GM23338 (cell line): ENCODE results near the gene DOLK. TPM values are rescaled to one million over a fixed set of nuclear protein-coding genes. Genes with fewer than 3 reads are reported as not detected.

Experiments
- ATAC-seq: fragments of 200-7000 bp; cut with Tn5 transposase; 3 replicates; pipeline ENCODE4 v1.9.1; 2020
- DNase-seq: peaks from one replicate; pipeline ENCODE4 v3.0.0-alpha.2; 2015; ENCODE audit warnings: low spot score
- H2AFZ ChIP-seq: fragments of 200-600 bp; sonication (generic); 2 replicates; pipeline ENCODE4 v1.8.0; 2016; ENCODE audit warnings: antibody characterized with exemption, mild to moderate bottlenecking, moderate library complexity
- H3F3A ChIP-seq: fragments of 200-600 bp; sonication (generic); replicated peaks from 2 replicates; pipeline ENCODE4 v1.8.0; 2017; ENCODE audit warnings: antibody characterized with exemption, mixed run types, low read depth
- H3K27ac ChIP-seq: fragments of 200-600 bp; sonication (generic); 2 replicates; pipeline ENCODE4 v1.6.1; 2016; ENCODE audit warnings: low read depth
- H3K27me3 ChIP-seq: fragments of 200-600 bp; sonication (generic); 2 replicates; pipeline ENCODE4 v1.8.0; 2016; ENCODE audit warnings: mild to moderate bottlenecking, mixed run types, moderate library complexity; ENCODE audit not compliant: insufficient read depth
- H3K36me3 ChIP-seq: fragments of 200-600 bp; sonication (generic); 2 replicates; pipeline ENCODE4 v1.8.0; 2016; ENCODE audit warnings: mild to moderate bottlenecking; ENCODE audit not compliant: insufficient read depth
- H3K4me1 ChIP-seq: fragments of 200-600 bp; sonication (generic); 2 replicates; pipeline ENCODE4 v1.8.0; 2016; ENCODE audit warnings: mild to moderate bottlenecking, moderate library complexity; ENCODE audit not compliant: insufficient read depth
- H3K4me2 ChIP-seq: fragments of 200-600 bp; sonication (generic); 2 replicates; pipeline ENCODE4 v1.7.1; 2017; ENCODE audit warnings: mixed run types
- H3K4me3 ChIP-seq: fragments of 200-600 bp; sonication (generic); 2 replicates; pipeline ENCODE4 v1.6.1; 2016; ENCODE audit warnings: mixed run types
- H3K79me2 ChIP-seq: fragments of 200-600 bp; sonication (generic); replicated peaks from 2 replicates; pipeline ENCODE4 v1.8.0; 2017; ENCODE audit warnings: mild to moderate bottlenecking; ENCODE audit not compliant: insufficient read depth
- H3K9me2 ChIP-seq: fragments of 200-600 bp; sonication (generic); 2 replicates; pipeline ENCODE4 v1.8.0; 2017; ENCODE audit not compliant: insufficient read depth
- H4K20me1 ChIP-seq: fragments of 200-600 bp; sonication (generic); replicated peaks from 2 replicates; pipeline ENCODE4 v1.8.0; 2017; ENCODE audit warnings: mild to moderate bottlenecking; ENCODE audit not compliant: insufficient read depth
- H3K27ac Mint-ChIP-seq: 2 replicates; pipeline ENCODE4 v1.8.0; 2020; ENCODE audit warnings: inconsistent platforms, mild to moderate bottlenecking, moderate library complexity, mixed read lengths
- H3K27me3 Mint-ChIP-seq: 3 replicates; pipeline ENCODE4 v1.8.0; 2022; ENCODE audit warnings: low read depth, mild to moderate bottlenecking, moderate library complexity, mixed read lengths, inconsistent platforms; ENCODE audit not compliant: insufficient read depth, poor library complexity
- H3K36me3 Mint-ChIP-seq: 3 replicates; pipeline ENCODE4 v1.8.0; 2021; ENCODE audit warnings: low read depth, mild to moderate bottlenecking, inconsistent platforms, moderate library complexity, mixed read lengths
- H3K4me1 Mint-ChIP-seq: 3 replicates; pipeline ENCODE4 v1.8.0; 2020; ENCODE audit warnings: mild to moderate bottlenecking, inconsistent platforms, mixed read lengths
- H3K4me3 Mint-ChIP-seq: 3 replicates; pipeline ENCODE4 v1.8.0; 2021; ENCODE audit warnings: moderate library complexity, mild to moderate bottlenecking, inconsistent platforms, mixed read lengths
- H3K9me3 Mint-ChIP-seq: 3 replicates; pipeline ENCODE4 v1.8.0; 2020; ENCODE audit warnings: moderate library complexity, mild to moderate bottlenecking, inconsistent platforms, mixed read lengths
- EZH2 ChIP-seq: fragments of 200-600 bp; sonication (generic); IDR thresholded peaks from one replicate; pipeline ENCODE4 v1.8.0; 2017; ENCODE audit warnings: antibody characterized with exemption, mild to moderate bottlenecking, low read depth; ENCODE audit not compliant: unreplicated experiment
- NANOG ChIP-seq: IDR thresholded peaks from 2 replicates; pipeline ENCODE4 v1.6.1; 2016; ENCODE audit warnings: antibody characterized with exemption, borderline replicate concordance
- POLR2AphosphoS5 ChIP-seq: IDR thresholded peaks from 2 replicates; pipeline ENCODE4 v1.6.1; 2016; ENCODE audit warnings: antibody characterized with exemption, low read depth
- STAT1 ChIP-seq: IDR thresholded peaks from one replicate; pipeline ENCODE4 v1.6.1; 2016; ENCODE audit warnings: antibody characterized with exemption; ENCODE audit not compliant: unreplicated experiment
- ZNF114 ChIP-seq: fragments of 250-450 bp; sonication (Bioruptor Pico); IDR thresholded peaks from 2 replicates; pipeline ENCODE4 v1.5.0; 2020; ENCODE audit warnings: mild to moderate bottlenecking, moderate library complexity
- polyA plus RNA-seq: library from polyadenylated mRNA; unstranded; fragments of >200 nt; fragmentation: Nextera tagmentation; extraction: Ambion mirVana; gene quantifications from 2 replicates; pipeline ENCODE4 v1.2.1, GENCODE V29; 2016
- total RNA-seq: library from RNA; depleted of rRNA; stranded (reverse); fragments of >200 nt; shearing (Covaris generic); gene quantifications from 2 replicates; pipeline ENCODE4 v1.2.3, GENCODE V29; 2014
- TF ChIP-seq, protein P1 (sequence below): IDR thresholded peaks from one replicate; pipeline ENCODE4 v1.6.1; 2018; ENCODE audit warnings: antibody characterized with exemption; ENCODE audit not compliant: unreplicated experiment
- TF ChIP-seq, protein P2 (sequence below), 2 experiments: fragments of 200-600 bp in 1 of 2; sonication (generic) in 1 of 2; conservative IDR thresholded peaks; 2 replicates each; pipeline versions ENCODE4 v1.5.1 to v1.6.1; 2016 to 2017; ENCODE audit warnings: antibody characterized with exemption in 2 of 2, low read depth in 2 of 2, mild to moderate bottlenecking in 2 of 2, moderate library complexity in 1 of 2

Gene DOLK
- total and polyA plus RNA-seq, 2 experiments from 2014 or later: 9.8 to 20.2 TPM

DNA sequence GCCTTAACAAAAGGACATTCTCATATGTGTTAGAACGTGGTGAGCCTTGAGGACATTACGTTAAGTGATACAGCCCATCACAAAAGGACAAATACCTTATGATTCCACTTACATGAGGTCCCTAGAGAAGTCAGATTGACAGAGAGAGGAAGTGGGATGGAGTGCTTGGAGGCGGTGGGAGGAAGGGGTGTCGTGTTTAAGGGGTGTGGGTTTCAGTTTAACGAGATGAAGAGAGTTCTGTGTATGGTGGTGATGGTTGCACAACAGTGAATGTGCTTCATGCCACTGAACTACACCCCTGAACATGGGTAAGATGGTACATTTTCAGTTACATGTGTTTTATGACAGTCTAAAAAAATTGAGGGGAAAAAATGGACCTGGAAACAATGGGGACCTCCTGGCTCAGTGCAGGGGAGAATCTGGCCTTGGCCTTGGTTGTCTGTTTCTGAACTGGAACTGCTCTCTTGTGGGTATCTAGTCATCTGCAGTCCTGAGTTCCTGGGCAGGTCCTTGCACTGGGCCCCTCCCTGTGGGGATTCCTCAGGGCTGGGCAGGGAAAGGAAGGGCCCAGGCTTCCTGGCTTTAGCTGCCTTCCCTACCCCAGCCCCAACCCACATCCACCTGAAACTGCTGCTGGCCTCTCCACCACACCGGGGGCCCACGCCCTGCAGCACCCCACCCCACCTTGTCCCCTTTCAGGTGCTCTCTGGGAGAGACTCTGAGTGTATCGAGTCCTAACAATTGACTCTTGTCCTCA, 47.7 kb downstream of the DOLK start (continued):
- TF ChIP-seq, protein P1, sequence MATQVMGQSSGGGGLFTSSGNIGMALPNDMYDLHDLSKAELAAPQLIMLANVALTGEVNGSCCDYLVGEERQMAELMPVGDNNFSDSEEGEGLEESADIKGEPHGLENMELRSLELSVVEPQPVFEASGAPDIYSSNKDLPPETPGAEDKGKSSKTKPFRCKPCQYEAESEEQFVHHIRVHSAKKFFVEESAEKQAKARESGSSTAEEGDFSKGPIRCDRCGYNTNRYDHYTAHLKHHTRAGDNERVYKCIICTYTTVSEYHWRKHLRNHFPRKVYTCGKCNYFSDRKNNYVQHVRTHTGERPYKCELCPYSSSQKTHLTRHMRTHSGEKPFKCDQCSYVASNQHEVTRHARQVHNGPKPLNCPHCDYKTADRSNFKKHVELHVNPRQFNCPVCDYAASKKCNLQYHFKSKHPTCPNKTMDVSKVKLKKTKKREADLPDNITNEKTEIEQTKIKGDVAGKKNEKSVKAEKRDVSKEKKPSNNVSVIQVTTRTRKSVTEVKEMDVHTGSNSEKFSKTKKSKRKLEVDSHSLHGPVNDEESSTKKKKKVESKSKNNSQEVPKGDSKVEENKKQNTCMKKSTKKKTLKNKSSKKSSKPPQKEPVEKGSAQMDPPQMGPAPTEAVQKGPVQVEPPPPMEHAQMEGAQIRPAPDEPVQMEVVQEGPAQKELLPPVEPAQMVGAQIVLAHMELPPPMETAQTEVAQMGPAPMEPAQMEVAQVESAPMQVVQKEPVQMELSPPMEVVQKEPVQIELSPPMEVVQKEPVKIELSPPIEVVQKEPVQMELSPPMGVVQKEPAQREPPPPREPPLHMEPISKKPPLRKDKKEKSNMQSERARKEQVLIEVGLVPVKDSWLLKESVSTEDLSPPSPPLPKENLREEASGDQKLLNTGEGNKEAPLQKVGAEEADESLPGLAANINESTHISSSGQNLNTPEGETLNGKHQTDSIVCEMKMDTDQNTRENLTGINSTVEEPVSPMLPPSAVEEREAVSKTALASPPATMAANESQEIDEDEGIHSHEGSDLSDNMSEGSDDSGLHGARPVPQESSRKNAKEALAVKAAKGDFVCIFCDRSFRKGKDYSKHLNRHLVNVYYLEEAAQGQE: no peak

DNA sequence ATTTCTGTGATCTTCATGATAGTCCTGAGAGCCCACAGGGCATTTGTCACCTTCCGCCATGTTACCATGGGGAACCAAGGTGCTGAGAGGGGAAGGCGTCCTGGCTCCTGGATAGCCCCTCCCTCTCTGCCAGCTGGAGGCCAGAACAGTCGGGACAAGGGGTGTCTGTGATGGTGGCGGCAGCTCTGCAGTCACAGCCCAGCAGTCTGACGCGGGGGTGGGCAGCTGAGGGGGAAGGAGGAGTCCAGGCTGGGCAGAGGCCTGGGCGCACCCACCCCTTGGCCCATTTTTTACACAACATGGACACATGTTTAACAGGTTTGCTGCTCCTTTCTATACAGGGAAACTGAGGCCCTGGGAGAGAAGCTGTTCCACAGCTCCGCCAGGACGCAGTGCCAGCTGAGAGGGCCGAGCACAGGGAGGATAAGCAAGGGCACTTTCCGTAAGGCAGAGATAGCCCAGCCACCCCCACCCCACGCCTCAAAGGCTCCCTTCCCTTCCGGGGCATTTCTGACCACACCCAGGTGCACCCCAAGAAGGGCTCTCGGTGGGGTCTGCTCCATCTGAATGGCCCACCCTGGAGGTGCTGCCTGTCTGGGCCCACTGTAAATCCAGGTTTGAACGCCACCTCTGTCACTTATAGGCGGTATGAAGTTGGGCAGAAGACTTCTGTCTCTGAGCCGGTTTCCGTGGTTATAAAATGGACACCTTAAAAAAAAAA, 48.4 kb downstream of the DOLK start:
- H2AFZ ChIP-seq: no peak overlapping the region
- H3K36me3 ChIP-seq: peaks cover 11% of the 10 kb centered on the region
- H3K36me3 Mint-ChIP-seq: peaks cover 37% of the 10 kb centered on the region
- H3K9me2 ChIP-seq: no peaks in the 10 kb centered on the region
- H3K4me1 Mint-ChIP-seq: peaks cover 31% of the 10 kb centered on the region
- H3K27me3 Mint-ChIP-seq: peaks cover 5% of the 10 kb centered on the region
- DNase-seq (no peak), ATAC-seq (no peak)
- no peak overlapping the region for H3K4me3 ChIP-seq
- H3K27ac ChIP-seq: no peak overlapping the region
- no peak overlapping the region for H3K4me3 Mint-ChIP-seq
- H3K27ac Mint-ChIP-seq: no peak overlapping the region
- H3K79me2 ChIP-seq: peaks cover 47% of the 10 kb centered on the region
- no peaks in the 10 kb centered on the region for H3K9me3 Mint-ChIP-seq
- H3K4me1 ChIP-seq: peaks cover 11% of the 10 kb centered on the region; the same call in 1 of the 2 replicates
- H3K4me2 ChIP-seq: no peak overlapping the region
- no peaks in the 10 kb centered on the region for H3K27me3 ChIP-seq
- H3F3A ChIP-seq: 0 out of 2 replicates have a peak, but pooled peaks cover 3% of the 10 kb centered on the region
- peaks cover 27% of the 10 kb centered on the region for H4K20me1 ChIP-seq
- TF ChIP-seq NANOG (no peak), EZH2 (no peak), ZNF114 (CRISPR knock-in tag) (no peak), POLR2AphosphoS5 (no peak), STAT1 (no peak)
- TF ChIP-seq, protein P2, sequence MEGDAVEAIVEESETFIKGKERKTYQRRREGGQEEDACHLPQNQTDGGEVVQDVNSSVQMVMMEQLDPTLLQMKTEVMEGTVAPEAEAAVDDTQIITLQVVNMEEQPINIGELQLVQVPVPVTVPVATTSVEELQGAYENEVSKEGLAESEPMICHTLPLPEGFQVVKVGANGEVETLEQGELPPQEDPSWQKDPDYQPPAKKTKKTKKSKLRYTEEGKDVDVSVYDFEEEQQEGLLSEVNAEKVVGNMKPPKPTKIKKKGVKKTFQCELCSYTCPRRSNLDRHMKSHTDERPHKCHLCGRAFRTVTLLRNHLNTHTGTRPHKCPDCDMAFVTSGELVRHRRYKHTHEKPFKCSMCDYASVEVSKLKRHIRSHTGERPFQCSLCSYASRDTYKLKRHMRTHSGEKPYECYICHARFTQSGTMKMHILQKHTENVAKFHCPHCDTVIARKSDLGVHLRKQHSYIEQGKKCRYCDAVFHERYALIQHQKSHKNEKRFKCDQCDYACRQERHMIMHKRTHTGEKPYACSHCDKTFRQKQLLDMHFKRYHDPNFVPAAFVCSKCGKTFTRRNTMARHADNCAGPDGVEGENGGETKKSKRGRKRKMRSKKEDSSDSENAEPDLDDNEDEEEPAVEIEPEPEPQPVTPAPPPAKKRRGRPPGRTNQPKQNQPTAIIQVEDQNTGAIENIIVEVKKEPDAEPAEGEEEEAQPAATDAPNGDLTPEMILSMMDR (conservative IDR thresholded peaks at IDR 0.05; ENCODE audit: low read depth in 2 of 2): no peak
- TF ChIP-seq, protein P1: no peak
